T-helper 2 cell treated with Interferon-gamma antibody and Interleukin-4, amounts not matched to agents 5 μg/mL and 100 μg/mL, for 36 hours (primary cell): ENCODE measurements around the gene PCID2.
A peak's percentile ranks its signal among the peaks of the same experiment; 100 is the strongest.

Source experiments
- DNase-seq: peaks from one replicate; pipeline ENCODE4 v3.0.0; 2021; ENCODE audit warnings: low spot score
- H3K27ac Mint-ChIP-seq: one replicate; pipeline ENCODE4 v1.8.0; 2021; ENCODE audit warnings: mild to moderate bottlenecking, mixed read lengths
- H3K27me3 Mint-ChIP-seq: one replicate; pipeline ENCODE4 v1.8.0; 2021; ENCODE audit warnings: low read depth, mixed read lengths
- H3K36me3 Mint-ChIP-seq: one replicate; pipeline ENCODE4 v1.8.0; 2021; ENCODE audit warnings: low read depth, mixed read lengths
- H3K4me1 Mint-ChIP-seq: one replicate; pipeline ENCODE4 v1.8.0; 2021; ENCODE audit warnings: low read depth, mixed read lengths
- H3K4me3 Mint-ChIP-seq: one replicate; pipeline ENCODE4 v1.8.0; 2022; ENCODE audit warnings: mild to moderate bottlenecking, moderate library complexity, mixed read lengths
- H3K9me3 Mint-ChIP-seq: one replicate; pipeline ENCODE4 v1.8.0; 2021; ENCODE audit warnings: mixed read lengths

The PCID2 gene

DNA sequence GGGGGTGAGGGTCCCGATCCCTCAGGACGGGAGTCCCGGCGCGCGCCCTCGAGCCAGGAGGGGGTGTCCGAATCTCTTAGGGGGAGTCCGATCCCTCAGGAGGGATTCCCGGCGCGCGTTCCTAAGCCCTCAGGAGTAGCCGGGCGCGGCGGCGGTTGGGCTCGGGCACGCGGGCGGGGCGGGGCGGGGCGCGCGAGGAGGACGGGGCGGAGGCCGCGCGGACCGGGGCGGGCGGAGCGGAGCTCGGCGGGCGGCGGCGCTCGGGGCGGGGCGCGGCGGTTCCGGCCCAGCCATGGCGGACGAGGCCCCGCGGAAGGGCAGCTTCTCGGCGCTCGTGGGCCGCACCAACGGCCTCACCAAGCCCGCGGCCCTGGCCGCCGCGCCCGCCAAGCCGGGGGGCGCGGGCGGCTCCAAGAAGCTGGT lies 878 bp upstream of the PCID2 start, which contains the start of gene CUL4A:
CUL4A (plus strand) TSS at position 278 of the 423 bp plus-strand sequence; CDS start at position 293, 15 bp downstream.
- no peaks in the 10 kb centered on the region for H3K9me3 Mint-ChIP-seq
- DNase-seq: peak; percentile 72
- peak within 1 kb of the TSS; percentile 87 for H3K27ac Mint-ChIP-seq
- no peaks in the 10 kb centered on the region for H3K27me3 Mint-ChIP-seq
- H3K4me1 Mint-ChIP-seq: peaks cover 48% of the 10 kb centered on the region
- H3K36me3 Mint-ChIP-seq: peaks cover 44% of the 10 kb centered on the region
- H3K4me3 Mint-ChIP-seq: peak within 1 kb of the TSS; percentile 88

DNA sequence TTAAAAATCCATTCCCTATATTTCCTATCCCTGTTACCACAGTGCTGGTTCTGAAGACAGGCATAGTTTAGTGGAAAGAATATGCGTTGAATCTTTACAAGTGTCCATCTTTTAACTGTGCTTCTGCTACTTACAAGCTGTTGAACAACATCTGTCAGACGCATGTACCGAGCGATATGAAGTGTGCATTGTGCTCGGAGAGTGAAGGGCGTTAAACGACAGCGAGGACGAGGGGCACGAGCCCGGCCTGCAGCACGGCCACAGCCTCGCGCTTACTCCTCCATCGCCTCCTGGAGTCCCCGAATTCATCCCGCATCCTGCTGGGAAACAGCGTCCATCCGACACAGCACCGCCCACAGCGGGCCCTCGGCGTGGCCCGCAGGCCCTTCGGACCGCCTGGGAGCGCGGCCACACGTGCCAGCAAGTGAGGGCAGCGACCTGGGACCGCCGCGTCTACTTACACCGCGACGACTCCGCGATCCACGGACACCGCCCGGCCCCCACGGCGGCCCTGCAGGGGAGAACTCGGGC lies 514 bp downstream of the PCID2 start:
- Mint-ChIP-seq H3K27ac (peak overlapping the region; percentile 80), H3K4me3 (peak overlapping the region; percentile 88), H3K4me1 (peaks cover 40% of the 10 kb centered on the region), H3K36me3 (peaks cover 40% of the 10 kb centered on the region), H3K9me3 (no peaks in the 10 kb centered on the region), H3K27me3 (no peaks in the 10 kb centered on the region)
- DNase-seq: peak; percentile 27

- no peak for DNase-seq
- H3K27me3 Mint-ChIP-seq: no peaks in the 10 kb centered on the region
- no peaks in the 10 kb centered on the region for H3K9me3 Mint-ChIP-seq
- H3K27ac Mint-ChIP-seq: peak overlapping the region; percentile 80
- H3K4me3 Mint-ChIP-seq: peak overlapping the region; percentile 88
- peaks cover 38% of the 10 kb centered on the region for H3K36me3 Mint-ChIP-seq
- peaks cover 44% of the 10 kb centered on the region for H3K4me1 Mint-ChIP-seq
Measured at GRCh38 chr13:113207460-113207859, 1.0 kb downstream of the PCID2 start.

- peaks cover 26% of the 10 kb centered on the region for H3K36me3 Mint-ChIP-seq
- H3K4me1 Mint-ChIP-seq: peaks cover 37% of the 10 kb centered on the region
- no peak for DNase-seq
- no peaks in the 10 kb centered on the region for H3K9me3 Mint-ChIP-seq
- peak overlapping the region; percentile 50 for H3K27ac Mint-ChIP-seq
- peak overlapping the region; percentile 49 for H3K4me3 Mint-ChIP-seq
- no peaks in the 10 kb centered on the region for H3K27me3 Mint-ChIP-seq
Measured at GRCh38 chr13:113205428-113205931, 3.0 kb downstream of the PCID2 start.

DNA sequence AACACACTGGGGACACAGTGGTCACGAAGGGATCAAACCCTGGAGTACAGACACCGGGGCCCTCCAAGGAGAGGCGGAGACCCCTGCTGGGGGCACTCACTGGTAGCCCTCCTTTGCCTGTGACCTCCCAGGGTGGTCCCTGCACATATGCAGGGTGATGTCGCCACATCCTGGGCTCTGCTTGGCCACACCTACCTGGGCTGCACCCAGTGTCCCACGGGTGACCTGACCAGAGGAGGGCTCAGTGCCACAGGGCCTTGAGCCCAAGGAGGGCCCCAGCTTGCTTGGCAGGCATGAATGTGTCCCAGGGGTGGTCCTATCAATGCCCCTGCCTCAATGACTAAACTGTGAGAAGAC lies 4.1 kb downstream of the PCID2 start:
- Mint-ChIP-seq H3K4me3 (no peak overlapping the region), H3K27me3 (no peaks in the 10 kb centered on the region), H3K27ac (no peak overlapping the region), H3K4me1 (peaks cover 37% of the 10 kb centered on the region), H3K36me3 (peaks cover 31% of the 10 kb centered on the region), H3K9me3 (no peaks in the 10 kb centered on the region)
- DNase-seq: no peak

DNA sequence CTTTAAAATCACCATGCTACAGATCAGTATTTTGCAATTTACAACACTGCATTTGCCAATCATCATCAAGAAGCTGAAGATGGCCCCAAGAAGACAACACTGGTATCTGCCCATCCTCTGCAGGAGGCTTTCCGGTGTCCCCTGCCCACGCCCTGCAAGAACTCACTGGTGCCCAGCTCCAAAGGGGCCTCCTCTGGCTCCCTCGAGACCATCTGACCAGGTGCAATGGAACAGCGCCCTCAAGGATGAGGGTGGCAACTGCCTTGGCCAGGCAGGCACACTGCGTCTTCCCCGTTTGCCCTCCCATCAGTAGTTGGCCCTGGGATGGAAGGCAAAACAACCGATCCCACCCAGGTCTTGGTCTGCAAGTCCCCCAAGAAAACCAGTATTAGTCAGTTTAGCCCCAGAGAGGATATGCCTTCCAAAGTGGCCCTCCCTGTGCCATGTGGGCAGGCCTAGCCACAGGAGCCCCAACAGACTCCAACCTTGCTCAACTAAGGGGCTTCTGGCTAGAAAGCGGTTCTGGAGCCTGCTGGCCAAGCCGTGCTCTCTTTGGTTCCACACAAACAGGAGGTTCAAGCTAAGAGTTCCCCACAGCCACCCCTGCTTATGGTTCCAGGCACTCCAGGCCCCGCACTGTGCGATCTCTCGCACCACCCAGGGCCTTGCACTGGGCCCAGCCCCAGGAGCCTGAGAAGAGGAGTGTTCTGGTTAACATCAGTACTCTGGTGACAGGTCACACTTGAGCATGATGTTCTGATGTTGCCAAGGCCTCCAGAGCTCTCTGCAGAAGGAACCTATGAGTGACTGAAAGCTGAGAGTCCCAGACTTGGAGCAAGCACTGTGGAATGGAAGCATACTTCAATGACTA lies 4.7 kb downstream of the PCID2 start:
- Mint-ChIP-seq H3K4me3 (no peak overlapping the region), H3K4me1 (peaks cover 37% of the 10 kb centered on the region), H3K27ac (peak overlapping the region; percentile 22), H3K9me3 (no peaks in the 10 kb centered on the region), H3K36me3 (peaks cover 36% of the 10 kb centered on the region), H3K27me3 (no peaks in the 10 kb centered on the region)
- no peak for DNase-seq

GRCh38 chr13:113202912-113203311 lies 5.6 kb downstream of the PCID2 start:
- Mint-ChIP-seq H3K27ac (peak overlapping the region; percentile 28), H3K9me3 (no peaks in the 10 kb centered on the region), H3K4me1 (peaks cover 37% of the 10 kb centered on the region), H3K36me3 (peaks cover 38% of the 10 kb centered on the region), H3K27me3 (no peaks in the 10 kb centered on the region), H3K4me3 (no peak overlapping the region)
- no peak for DNase-seq

DNA sequence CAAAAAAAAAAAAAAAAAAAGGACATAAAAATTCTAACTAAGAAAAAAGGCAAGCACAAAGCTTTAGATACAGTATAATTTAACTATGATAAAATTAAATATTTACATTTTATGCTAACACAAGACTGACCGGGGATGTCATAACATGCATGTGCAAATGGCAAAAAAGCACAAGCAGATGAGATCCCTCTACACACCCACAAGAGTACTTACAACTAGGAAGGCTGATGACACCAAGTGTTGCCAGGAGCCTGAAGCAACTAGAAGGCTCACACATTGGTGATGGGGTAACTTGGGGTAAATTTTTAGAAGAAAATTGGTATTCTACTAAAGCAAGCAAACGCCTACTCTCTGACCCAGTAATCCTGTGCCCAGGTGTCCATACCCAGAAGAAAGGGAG lies 6.7 kb downstream of the PCID2 start:
- no peak for DNase-seq
- Mint-ChIP-seq H3K4me3 (no peak overlapping the region), H3K27ac (no peak overlapping the region), H3K9me3 (no peaks in the 10 kb centered on the region), H3K36me3 (peaks cover 38% of the 10 kb centered on the region), H3K27me3 (no peaks in the 10 kb centered on the region), H3K4me1 (peaks cover 28% of the 10 kb centered on the region)

DNA sequence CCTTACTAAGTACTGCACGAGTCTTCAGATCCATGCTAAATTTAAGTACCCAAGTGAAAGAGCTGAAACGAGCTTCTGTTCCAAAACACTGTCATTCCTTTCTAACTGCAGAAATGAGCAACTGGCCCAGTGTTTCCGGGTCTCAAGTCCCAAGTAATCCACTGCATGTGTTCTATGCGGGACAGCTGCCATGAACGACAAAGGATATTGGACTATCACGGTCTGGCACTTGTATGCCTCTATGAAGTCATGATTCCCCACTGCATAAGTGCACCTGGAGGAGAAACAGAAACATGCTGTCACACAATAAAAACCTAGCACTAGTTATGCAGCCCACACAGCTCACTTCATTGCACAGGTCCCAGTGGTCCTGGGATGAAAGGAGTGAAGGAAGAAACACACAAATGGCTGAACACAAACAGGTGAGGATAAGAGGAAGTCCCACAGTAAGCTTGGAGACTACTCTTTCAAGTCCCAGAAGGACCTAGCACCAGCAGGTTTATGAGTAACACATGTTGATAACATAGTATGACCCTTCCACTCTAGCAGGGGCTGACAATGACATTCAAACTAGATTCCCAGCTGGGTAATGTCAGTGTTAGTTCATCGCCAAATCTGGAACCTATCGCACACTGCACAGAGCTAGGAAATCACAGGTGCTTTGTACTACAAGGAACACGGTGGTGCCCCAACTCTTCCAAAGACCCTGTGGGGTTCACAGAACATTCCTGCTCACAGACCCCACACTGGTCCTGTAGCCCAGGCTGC lies 11.3 kb downstream of the PCID2 start:
- Mint-ChIP-seq H3K4me3 (no peak overlapping the region), H3K27ac (no peak overlapping the region), H3K9me3 (no peaks in the 10 kb centered on the region), H3K4me1 (peaks cover 2% of the 10 kb centered on the region), H3K27me3 (no peaks in the 10 kb centered on the region), H3K36me3 (peaks cover 43% of the 10 kb centered on the region)
- no peak for DNase-seq

- Mint-ChIP-seq H3K27me3 (no peaks in the 10 kb centered on the region), H3K9me3 (no peaks in the 10 kb centered on the region), H3K36me3 (peaks cover 45% of the 10 kb centered on the region), H3K4me1 (no peaks in the 10 kb centered on the region), H3K4me3 (no peak overlapping the region), H3K27ac (no peak overlapping the region)
- DNase-seq: no peak
Measured at GRCh38 chr13:113195360-113195759, 13.1 kb downstream of the PCID2 start.

DNA sequence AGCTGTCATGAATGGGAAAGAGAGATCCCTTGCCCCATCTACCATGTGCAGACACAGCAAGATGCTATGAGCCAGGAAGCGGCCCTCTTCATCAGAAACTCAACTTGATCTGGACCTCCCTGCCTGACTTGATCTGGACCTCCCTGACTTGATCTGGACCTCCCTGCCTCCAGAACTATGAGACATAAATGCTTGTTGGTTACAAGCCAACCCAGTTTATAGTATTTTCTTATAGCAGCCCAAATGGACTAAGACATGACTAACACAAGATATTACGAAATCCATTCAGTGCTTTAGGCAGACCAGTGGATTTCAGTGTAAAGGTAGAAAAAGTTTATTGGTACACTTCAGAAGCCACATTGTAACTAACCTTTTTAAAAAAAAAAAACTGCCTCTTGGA lies 15.6 kb downstream of the PCID2 start:
- Mint-ChIP-seq H3K9me3 (no peaks in the 10 kb centered on the region), H3K27ac (no peak overlapping the region), H3K27me3 (no peaks in the 10 kb centered on the region), H3K4me1 (peaks cover 2% of the 10 kb centered on the region), H3K4me3 (no peak overlapping the region), H3K36me3 (peaks cover 53% of the 10 kb centered on the region)
- no peak for DNase-seq

DNA sequence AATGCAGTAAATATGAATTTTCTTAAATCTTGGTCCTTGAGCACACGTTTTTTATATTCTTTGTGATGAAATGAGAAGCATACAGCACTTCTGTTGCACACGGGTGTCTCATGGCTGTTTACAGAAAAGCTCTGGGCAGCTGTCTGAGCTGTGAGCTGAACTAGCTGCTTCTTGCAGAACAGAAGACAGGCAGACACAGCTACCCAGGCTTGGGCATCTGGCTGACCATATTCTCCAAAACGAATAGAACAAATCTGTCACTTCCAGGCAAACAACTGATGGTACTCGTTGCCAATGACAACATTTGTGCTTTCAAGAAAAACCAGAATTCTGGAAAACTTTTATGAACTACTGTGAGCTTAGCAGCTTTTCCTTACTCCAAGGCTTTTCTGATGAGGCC lies 16.2 kb downstream of the PCID2 start:
- Mint-ChIP-seq H3K4me3 (no peak overlapping the region), H3K27ac (no peak overlapping the region), H3K36me3 (peaks cover 55% of the 10 kb centered on the region), H3K9me3 (no peaks in the 10 kb centered on the region), H3K27me3 (no peaks in the 10 kb centered on the region), H3K4me1 (peaks cover 7% of the 10 kb centered on the region)
- no peak for DNase-seq

DNA sequence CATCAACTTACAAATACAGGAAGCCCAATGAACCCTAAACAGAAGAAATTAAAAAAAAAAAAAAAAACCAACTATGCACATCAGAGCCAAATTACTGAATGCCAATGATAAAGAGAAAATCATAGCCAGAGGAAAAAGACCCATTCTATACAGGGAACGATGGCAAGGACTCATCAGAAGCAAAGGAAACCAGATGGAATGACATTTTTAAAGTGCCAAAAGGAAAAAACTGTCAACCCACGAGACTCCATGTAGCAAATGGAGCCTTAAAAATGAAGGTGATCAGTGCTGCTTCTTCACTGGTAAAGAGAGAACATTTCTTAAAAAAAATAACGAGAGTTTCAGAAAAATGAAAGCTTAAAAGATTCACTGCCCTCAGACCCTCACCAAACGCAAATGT lies 18.3 kb downstream of the PCID2 start:
- peaks cover 19% of the 10 kb centered on the region for H3K4me1 Mint-ChIP-seq
- H3K36me3 Mint-ChIP-seq: peaks cover 55% of the 10 kb centered on the region
- no peaks in the 10 kb centered on the region for H3K9me3 Mint-ChIP-seq
- no peaks in the 10 kb centered on the region for H3K27me3 Mint-ChIP-seq
- DNase-seq: no peak
- no peak overlapping the region for H3K27ac Mint-ChIP-seq
- H3K4me3 Mint-ChIP-seq: no peak overlapping the region
